Memory B cell (primary cell): ENCODE data around the gene MRTFA.
"Not testable (repeated sequence)": the region's sequence is repeated elsewhere in the genome, so short reads cannot be mapped to it uniquely, and the experiment has no call there.

Experiments used
- ATAC-seq: fragments of 150-1000 bp; cut with Tn5 transposase; 2 replicates; pipeline ENCODE4 v1.10.0; 2021; ENCODE audit warnings: low read depth, mild to moderate bottlenecking, moderate library complexity
- DNase-seq, 2 donors: peaks; one replicate each; pipeline ENCODE4 v3.0.0; 2022; ENCODE audit warnings: low spot score in 2 of 2
- H3K27ac Mint-ChIP-seq: one replicate; pipeline ENCODE4 v1.8.0; 2022; ENCODE audit warnings: mild to moderate bottlenecking, moderate library complexity, mixed read lengths
- H3K27me3 Mint-ChIP-seq: one replicate; pipeline ENCODE4 v1.8.0; 2022; ENCODE audit warnings: mixed read lengths
- H3K36me3 Mint-ChIP-seq: one replicate; pipeline ENCODE4 v1.8.0; 2022; ENCODE audit warnings: mild to moderate bottlenecking, mixed read lengths
- H3K4me1 Mint-ChIP-seq: one replicate; pipeline ENCODE4 v1.8.0; 2022; ENCODE audit warnings: mixed read lengths
- H3K4me3 Mint-ChIP-seq: one replicate; pipeline ENCODE4 v1.8.0; 2022; ENCODE audit warnings: mild to moderate bottlenecking, moderate library complexity, mixed read lengths
- H3K9me3 Mint-ChIP-seq: one replicate; pipeline ENCODE4 v1.8.0; 2022; ENCODE audit warnings: mixed read lengths

The MRTFA gene

GRCh38 chr22:40636380-40637182, at the start of gene MRTFA:
MRTFA (minus strand) TSS chr22:40636719.
- Mint-ChIP-seq H3K27me3 (no peaks in the 10 kb centered on the region), H3K27ac (peak within 1 kb of the TSS; percentile 89), H3K4me3 (peak within 1 kb of the TSS; percentile 86), H3K4me1 (peaks cover 17% of the 10 kb centered on the region), H3K36me3 (peaks cover 2% of the 10 kb centered on the region), H3K9me3 (no peaks in the 10 kb centered on the region)
- ATAC-seq = peak; percentile 88
- DNase-seq = peak; percentile 92 to 97

DNA sequence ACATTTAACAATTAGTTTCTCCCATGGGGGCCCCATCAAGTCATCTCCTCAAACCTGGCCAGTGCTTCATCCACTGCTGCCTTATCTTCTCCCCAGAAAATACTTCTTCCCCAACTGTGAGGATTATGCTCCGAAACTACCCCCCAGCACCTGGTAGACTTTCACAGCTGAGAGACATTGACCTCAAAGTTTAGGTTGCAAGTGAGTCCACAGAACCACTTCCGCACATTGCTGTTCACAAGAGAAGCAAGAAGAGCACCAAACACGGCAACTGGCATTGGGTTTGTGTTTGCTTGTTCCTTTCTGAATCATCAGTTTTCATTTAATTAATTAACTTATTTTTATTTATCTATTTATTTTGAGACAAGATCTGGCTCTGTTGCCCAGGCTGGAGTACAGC, 48.9 kb upstream of the MRTFA start:
- H3K27me3 Mint-ChIP-seq = peaks cover 12% of the 10 kb centered on the region
- H3K36me3 Mint-ChIP-seq = no peaks in the 10 kb centered on the region
- H3K4me3 Mint-ChIP-seq = no peak overlapping the region
- H3K9me3 Mint-ChIP-seq = no peaks in the 10 kb centered on the region
- H3K27ac Mint-ChIP-seq = no peak overlapping the region
- ATAC-seq (no peak), DNase-seq (no peak)
- peaks cover 6% of the 10 kb centered on the region for H3K4me1 Mint-ChIP-seq

GRCh38 chr22:40684728-40685127, 48.2 kb upstream of the MRTFA start:
- ATAC-seq = no peak
- DNase-seq = no peak
- Mint-ChIP-seq H3K4me3 (peak overlapping the region; percentile 24), H3K36me3 (no peaks in the 10 kb centered on the region), H3K4me1 (peaks cover 6% of the 10 kb centered on the region), H3K9me3 (no peaks in the 10 kb centered on the region), H3K27me3 (peaks cover 15% of the 10 kb centered on the region), H3K27ac (no peak overlapping the region)

- Mint-ChIP-seq H3K4me3 (no peak overlapping the region), H3K4me1 (peaks cover 9% of the 10 kb centered on the region), H3K9me3 (no peaks in the 10 kb centered on the region), H3K27ac (no peak overlapping the region), H3K36me3 (no peaks in the 10 kb centered on the region), H3K27me3 (peaks cover 21% of the 10 kb centered on the region)
- ATAC-seq (no peak), DNase-seq (no peak)
These were observed 44.9 kb upstream of the MRTFA start for GRCh38 chr22:40681451-40681850.

DNA sequence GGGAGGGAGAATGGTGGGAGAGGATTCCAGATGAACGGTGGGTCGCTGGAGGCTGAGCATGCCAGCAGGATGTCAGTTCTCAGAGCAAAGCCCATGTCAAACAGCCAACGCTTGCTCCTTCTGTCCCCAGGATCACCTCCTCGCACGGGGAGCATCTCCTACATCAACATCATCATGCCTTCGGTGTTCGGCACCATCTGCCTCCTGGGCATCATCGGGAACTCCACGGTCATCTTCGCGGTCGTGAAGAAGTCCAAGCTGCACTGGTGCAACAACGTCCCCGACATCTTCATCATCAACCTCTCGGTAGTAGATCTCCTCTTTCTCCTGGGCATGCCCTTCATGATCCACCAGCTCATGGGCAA, 44.3 kb upstream of the MRTFA start:
- Mint-ChIP-seq H3K9me3 (no peaks in the 10 kb centered on the region), H3K27ac (no peak overlapping the region), H3K27me3 (peaks cover 19% of the 10 kb centered on the region), H3K36me3 (no peaks in the 10 kb centered on the region), H3K4me3 (no peak overlapping the region), H3K4me1 (peaks cover 9% of the 10 kb centered on the region)
- DNase-seq = no peak
- no peak for ATAC-seq

DNA sequence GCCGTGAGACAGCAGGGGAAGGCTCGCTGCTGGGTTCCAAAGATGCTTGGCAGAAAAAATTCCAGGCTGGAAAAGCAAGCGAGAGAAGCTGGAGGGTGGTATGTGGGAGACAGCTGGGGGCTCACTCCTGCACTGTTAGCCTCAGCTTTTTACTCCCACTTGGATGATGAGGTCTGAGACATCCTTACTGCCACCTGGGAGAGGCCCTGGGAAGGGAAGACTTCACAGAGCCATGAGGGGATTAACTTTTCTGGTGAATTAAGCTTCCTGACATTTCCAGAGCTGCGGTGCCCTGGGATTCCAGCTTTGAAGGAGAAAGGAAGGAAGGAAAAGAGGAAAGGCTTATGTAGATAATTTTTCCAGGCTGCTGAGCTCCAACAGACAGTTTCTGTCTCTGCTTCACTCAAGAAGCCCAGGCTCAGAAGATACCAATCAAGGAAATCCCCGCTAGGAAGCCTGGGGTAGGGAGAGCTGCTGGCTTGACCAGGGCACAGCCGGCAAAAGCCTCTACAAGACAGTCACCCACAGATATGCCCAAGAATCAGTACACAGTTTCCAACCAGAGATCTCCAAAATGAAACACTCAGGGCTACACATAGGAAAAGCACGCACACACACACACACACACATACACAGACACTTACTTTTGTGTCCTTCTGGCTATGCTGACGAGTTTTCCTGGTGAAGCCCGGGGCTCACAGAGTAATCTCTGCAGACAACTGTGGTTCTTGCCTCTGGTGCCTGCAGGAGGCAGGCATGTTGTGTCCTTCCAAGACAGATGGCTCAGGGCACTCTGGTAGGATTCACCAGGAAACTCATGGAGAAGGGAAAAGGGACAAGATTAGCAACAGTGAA, 43.7 kb upstream of the MRTFA start:
- peaks cover 19% of the 10 kb centered on the region for H3K27me3 Mint-ChIP-seq
- DNase-seq (no peak), ATAC-seq (no peak)
- no peaks in the 10 kb centered on the region for H3K36me3 Mint-ChIP-seq
- H3K9me3 Mint-ChIP-seq = no peaks in the 10 kb centered on the region
- H3K27ac Mint-ChIP-seq = no peak overlapping the region
- no peak overlapping the region for H3K4me3 Mint-ChIP-seq
- peaks cover 7% of the 10 kb centered on the region for H3K4me1 Mint-ChIP-seq

DNA sequence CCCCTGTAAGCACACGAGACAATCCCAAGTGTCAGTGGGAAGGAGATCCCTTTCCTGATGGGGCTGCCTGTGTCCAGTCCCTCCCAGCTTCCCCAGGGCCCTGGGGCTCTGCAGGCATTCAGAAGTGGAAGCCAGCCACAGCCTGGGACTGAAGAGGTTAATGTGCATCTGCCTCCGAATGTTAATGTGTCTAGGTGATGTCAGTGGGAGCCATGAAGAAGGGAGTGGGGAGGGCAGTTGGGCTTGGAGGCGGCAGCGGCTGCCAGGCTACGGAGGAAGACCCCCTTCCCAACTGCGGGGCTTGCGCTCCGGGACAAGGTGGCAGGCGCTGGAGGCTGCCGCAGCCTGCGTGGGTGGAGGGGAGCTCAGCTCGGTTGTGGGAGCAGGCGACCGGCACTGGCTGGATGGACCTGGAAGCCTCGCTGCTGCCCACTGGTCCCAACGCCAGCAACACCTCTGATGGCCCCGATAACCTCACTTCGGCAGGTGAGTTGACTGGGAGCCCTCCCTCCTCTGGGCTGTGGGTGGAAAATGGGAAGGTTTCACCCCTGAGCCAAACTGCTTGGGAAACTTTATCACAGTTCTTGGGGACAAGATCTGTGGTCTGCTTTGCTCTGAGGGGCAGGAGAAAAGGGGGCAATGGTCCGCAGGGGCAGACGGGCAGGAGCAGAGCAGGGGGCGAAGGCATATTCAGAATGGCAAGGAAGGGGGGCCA, 42.9 kb upstream of the MRTFA start, which contains the start of gene MCHR1:
TSS of gene MCHR1 (plus strand) at position 236 of the 715 bp plus-strand sequence. CDS start at position 405, 169 bp downstream.
- no peak within 1 kb of the TSS for H3K27ac Mint-ChIP-seq
- H3K36me3 Mint-ChIP-seq = no peaks in the 10 kb centered on the region
- no peak for DNase-seq
- peaks cover 19% of the 10 kb centered on the region for H3K27me3 Mint-ChIP-seq
- H3K4me3 Mint-ChIP-seq = no peak within 1 kb of the TSS
- no peaks in the 10 kb centered on the region for H3K9me3 Mint-ChIP-seq
- peaks cover 7% of the 10 kb centered on the region for H3K4me1 Mint-ChIP-seq
- ATAC-seq = no peak

DNA sequence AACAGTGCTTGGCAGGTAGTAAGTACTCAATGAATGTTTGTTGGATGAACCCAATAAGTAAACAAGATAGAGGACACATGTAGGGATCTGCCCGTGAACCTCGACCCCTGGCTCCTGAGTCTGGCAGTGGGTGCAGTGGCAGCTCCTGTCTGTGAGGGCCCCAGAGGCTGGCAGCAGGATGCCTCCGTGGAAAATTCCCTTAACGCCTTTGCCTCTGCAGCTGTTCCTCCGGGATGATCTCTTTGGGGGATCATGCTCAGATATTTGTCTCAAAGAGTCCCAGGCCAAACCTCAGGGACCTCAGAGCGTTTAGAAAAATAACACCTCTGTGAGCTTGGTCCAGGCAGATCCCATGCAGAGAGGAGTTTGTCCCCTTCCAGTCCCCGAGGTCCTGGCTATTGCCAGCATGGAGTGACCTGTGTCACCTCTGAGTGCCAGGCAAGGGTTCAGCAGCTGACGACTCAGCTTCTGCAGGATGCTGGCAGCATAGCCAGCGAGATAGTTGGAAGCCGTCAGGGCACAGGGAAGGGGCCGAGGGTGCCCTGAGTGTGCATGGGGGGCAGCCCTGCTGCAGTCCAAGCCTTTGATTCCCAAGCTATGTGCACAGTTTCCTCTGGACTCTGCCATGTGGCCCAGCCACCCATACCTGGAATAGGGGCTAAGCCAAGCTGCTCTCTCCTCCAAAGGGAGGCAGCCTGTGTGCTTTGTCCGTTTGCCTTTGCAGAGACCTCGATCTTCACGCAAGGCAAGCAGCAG, 42.2 kb upstream of the MRTFA start:
- Mint-ChIP-seq H3K4me1 (peaks cover 7% of the 10 kb centered on the region), H3K27me3 (peaks cover 19% of the 10 kb centered on the region), H3K4me3 (no peak overlapping the region), H3K9me3 (no peaks in the 10 kb centered on the region), H3K27ac (no peak overlapping the region), H3K36me3 (no peaks in the 10 kb centered on the region)
- ATAC-seq (no peak), DNase-seq (no peak)

DNA sequence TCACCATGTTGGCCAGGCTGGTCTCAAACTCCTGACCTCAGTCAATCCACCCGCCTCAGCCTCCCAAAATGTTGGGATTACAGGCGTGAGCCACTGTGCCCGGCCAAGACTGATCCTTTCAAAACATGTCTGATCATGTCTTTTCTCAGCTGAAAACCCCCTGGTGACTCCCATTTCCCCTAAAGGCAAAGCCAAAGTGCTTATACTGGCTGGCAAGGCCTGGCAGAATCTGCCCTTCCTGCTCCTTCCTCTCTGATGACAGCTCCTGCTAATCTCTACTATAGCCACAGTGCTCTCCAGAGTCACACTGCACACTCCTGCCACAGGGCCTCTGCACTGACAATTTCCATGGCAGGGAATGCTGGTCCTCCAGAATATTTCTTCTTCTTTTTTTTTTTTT, 40.1 kb upstream of the MRTFA start:
- Mint-ChIP-seq H3K27me3 (peaks cover 19% of the 10 kb centered on the region), H3K9me3 (no peaks in the 10 kb centered on the region), H3K4me1 (peaks cover 3% of the 10 kb centered on the region), H3K4me3 (no peak overlapping the region), H3K36me3 (no peaks in the 10 kb centered on the region), H3K27ac (no peak overlapping the region)
- ATAC-seq (no peak), DNase-seq (no peak)

- H3K27ac Mint-ChIP-seq, H3K9me3 Mint-ChIP-seq, H3K4me1 Mint-ChIP-seq, DNase-seq, ATAC-seq, H3K4me3 Mint-ChIP-seq, H3K36me3 Mint-ChIP-seq: not testable (repeated sequence)
- peaks cover 16% of the 10 kb centered on the region for H3K27me3 Mint-ChIP-seq
These were observed 39.6 kb upstream of the MRTFA start for GRCh38 chr22:40676166-40676565.

- Mint-ChIP-seq H3K27me3 (peaks cover 3% of the 10 kb centered on the region), H3K27ac (no peak overlapping the region), H3K9me3 (no peaks in the 10 kb centered on the region), H3K4me1 (peaks cover 3% of the 10 kb centered on the region), H3K4me3 (no peak overlapping the region), H3K36me3 (no peaks in the 10 kb centered on the region)
- no peak for DNase-seq
- no peak for ATAC-seq
These were observed 37.8 kb upstream of the MRTFA start for GRCh38 chr22:40674274-40674673.

GRCh38 chr22:40673017-40673416, 36.5 kb upstream of the MRTFA start:
- Mint-ChIP-seq H3K27me3 (no peaks in the 10 kb centered on the region), H3K4me1 (peaks cover 4% of the 10 kb centered on the region), H3K27ac (no peak overlapping the region), H3K36me3 (no peaks in the 10 kb centered on the region), H3K4me3 (no peak overlapping the region), H3K9me3 (no peaks in the 10 kb centered on the region)
- DNase-seq (no peak), ATAC-seq (no peak)

- no peaks in the 10 kb centered on the region for H3K36me3 Mint-ChIP-seq
- H3K4me3 Mint-ChIP-seq = no peak overlapping the region
- no peaks in the 10 kb centered on the region for H3K27me3 Mint-ChIP-seq
- no peaks in the 10 kb centered on the region for H3K9me3 Mint-ChIP-seq
- peaks cover 4% of the 10 kb centered on the region for H3K4me1 Mint-ChIP-seq
- DNase-seq = no peak
- ATAC-seq = no peak
- H3K27ac Mint-ChIP-seq = no peak overlapping the region
These were observed 35.4 kb upstream of the MRTFA start for GRCh38 chr22:40671796-40672360.
